NCI-H82 (cell line): Measurements from ENCODE around the gene PDE4C.

Experiments
- DNase-seq: peaks from one replicate; lab custom pipeline; 2025; lab: John Stamatoyannopoulos, UW

PDE4C gene

GRCh38 chr19:18198374-18198773 lies 27.9 kb downstream of the PDE4C start:
- no peak for DNase-seq

- DNase-seq: no peak
Observed at GRCh38 chr19:18197941-18198340, 28.3 kb downstream of the PDE4C start.

- DNase-seq: no peak
Observed at GRCh38 chr19:18197306-18197705, 28.9 kb downstream of the PDE4C start.

- no peak for DNase-seq
Observed at GRCh38 chr19:18196511-18196845, 29.8 kb downstream of the PDE4C start.

- peak; percentile 73 for DNase-seq
Observed at GRCh38 chr19:18194554-18195238, 31.5 kb downstream of the PDE4C start.

- DNase-seq: no peak
Observed at GRCh38 chr19:18194181-18194530, 32.1 kb downstream of the PDE4C start.

- peak; percentile 71 for DNase-seq
Observed at GRCh38 chr19:18193388-18194180, 32.7 kb downstream of the PDE4C start.

GRCh38 chr19:18192673-18193387 lies 33.4 kb downstream of the PDE4C start, which contains the start of gene MPV17L2:
TSS of gene MPV17L2 (plus strand) at chr19:18193218. CDS start at chr19:18193282, 64 bp downstream.
- DNase-seq: peak; percentile 100

- DNase-seq: peak; percentile 66
Observed at GRCh38 chr19:18191640-18192062, 34.6 kb downstream of the PDE4C start.

GRCh38 chr19:18190278-18190677 lies 36.0 kb downstream of the PDE4C start:
- DNase-seq: no peak

GRCh38 chr19:18185538-18185937 lies 40.7 kb downstream of the PDE4C start:
- DNase-seq: no peak

GRCh38 chr19:18183529-18183928 lies 42.7 kb downstream of the PDE4C start:
- DNase-seq: no peak

- DNase-seq: no peak
Observed at GRCh38 chr19:18179957-18180356, 46.3 kb downstream of the PDE4C start.

GRCh38 chr19:18176367-18177310 lies 49.6 kb downstream of the PDE4C start:
- no peak for DNase-seq

- DNase-seq: no peak
Observed at GRCh38 chr19:18174983-18175382, 51.3 kb downstream of the PDE4C start.
